ENCODE results near the gene CCL14. TPM values are rescaled to one million over a fixed set of nuclear protein-coding genes. Genes with fewer than 3 reads are reported as not detected.

Gene CCL14
- total RNA-seq, 6 experiments from 2014 or later: not detected

- Mint-ChIP-seq H3K36me3 (ENCODE audit: low read depth) (no peaks in the 10 kb centered on the region), H3K27me3 (ENCODE audit: insufficient read depth) (peaks cover 4% of the 10 kb centered on the region), H3K4me1 (ENCODE audit: low read depth) (peaks cover 9% of the 10 kb centered on the region), H3K9me3 (no peaks in the 10 kb centered on the region), H3K4me3 (no peak overlapping the region), H3K27ac (no peak overlapping the region)
- no peak for TF ChIP-seq CTCF (IDR thresholded peaks at IDR 0.05)
- no peak for DNase-seq
These were observed 8.2 kb downstream of the CCL14 start for GRCh38 chr17:35978346-35978745.

- Mint-ChIP-seq H3K27ac (no peak overlapping the region), H3K27me3 (ENCODE audit: insufficient read depth) (peaks cover 4% of the 10 kb centered on the region), H3K4me3 (no peak overlapping the region), H3K36me3 (ENCODE audit: low read depth) (no peaks in the 10 kb centered on the region), H3K9me3 (no peaks in the 10 kb centered on the region), H3K4me1 (ENCODE audit: low read depth) (peaks cover 15% of the 10 kb centered on the region)
- TF ChIP-seq CTCF (IDR thresholded peaks at IDR 0.05): no peak
- DNase-seq: no peak
These were observed 9.0 kb downstream of the CCL14 start for GRCh38 chr17:35977509-35977908.

GRCh38 chr17:35973333-35974260 lies 12.9 kb downstream of the CCL14 start:
- H3K9me3 Mint-ChIP-seq: no peaks in the 10 kb centered on the region
- H3K4me3 Mint-ChIP-seq: no peak overlapping the region
- no peaks in the 10 kb centered on the region for H3K36me3 Mint-ChIP-seq (ENCODE audit: low read depth)
- no peak for TF ChIP-seq CTCF (IDR thresholded peaks at IDR 0.05)
- peaks cover 15% of the 10 kb centered on the region for H3K4me1 Mint-ChIP-seq (ENCODE audit: low read depth)
- H3K27me3 Mint-ChIP-seq (ENCODE audit: insufficient read depth): peaks cover 7% of the 10 kb centered on the region
- H3K27ac Mint-ChIP-seq: no peak overlapping the region
- DNase-seq: peak; percentile 30

GRCh38 chr17:35972945-35973332 lies 13.6 kb downstream of the CCL14 start:
- no peak overlapping the region for H3K27ac Mint-ChIP-seq
- no peak overlapping the region for H3K4me3 Mint-ChIP-seq
- peaks cover 15% of the 10 kb centered on the region for H3K4me1 Mint-ChIP-seq (ENCODE audit: low read depth)
- no peaks in the 10 kb centered on the region for H3K36me3 Mint-ChIP-seq (ENCODE audit: low read depth)
- peaks cover 11% of the 10 kb centered on the region for H3K27me3 Mint-ChIP-seq (ENCODE audit: insufficient read depth)
- TF ChIP-seq CTCF (IDR thresholded peaks at IDR 0.05): no peak
- DNase-seq: no peak
- no peaks in the 10 kb centered on the region for H3K9me3 Mint-ChIP-seq

GRCh38 chr17:35972535-35972934 lies 14.0 kb downstream of the CCL14 start:
- H3K27ac Mint-ChIP-seq: no peak overlapping the region

More at GRCh38 chr17:35972535-35972934, 14.0 kb downstream of the CCL14 start:
- TF ChIP-seq CTCF (IDR thresholded peaks at IDR 0.05): no peak
- DNase-seq: no peak
- H3K27me3 Mint-ChIP-seq (ENCODE audit: insufficient read depth): peaks cover 11% of the 10 kb centered on the region
- H3K36me3 Mint-ChIP-seq (ENCODE audit: low read depth): no peaks in the 10 kb centered on the region
- peaks cover 15% of the 10 kb centered on the region for H3K4me1 Mint-ChIP-seq (ENCODE audit: low read depth)
- H3K4me3 Mint-ChIP-seq: no peak overlapping the region
- H3K9me3 Mint-ChIP-seq: no peaks in the 10 kb centered on the region

Data from HFFc6 (cell line).